ENCODE results near the gene BBLN.

DNA sequence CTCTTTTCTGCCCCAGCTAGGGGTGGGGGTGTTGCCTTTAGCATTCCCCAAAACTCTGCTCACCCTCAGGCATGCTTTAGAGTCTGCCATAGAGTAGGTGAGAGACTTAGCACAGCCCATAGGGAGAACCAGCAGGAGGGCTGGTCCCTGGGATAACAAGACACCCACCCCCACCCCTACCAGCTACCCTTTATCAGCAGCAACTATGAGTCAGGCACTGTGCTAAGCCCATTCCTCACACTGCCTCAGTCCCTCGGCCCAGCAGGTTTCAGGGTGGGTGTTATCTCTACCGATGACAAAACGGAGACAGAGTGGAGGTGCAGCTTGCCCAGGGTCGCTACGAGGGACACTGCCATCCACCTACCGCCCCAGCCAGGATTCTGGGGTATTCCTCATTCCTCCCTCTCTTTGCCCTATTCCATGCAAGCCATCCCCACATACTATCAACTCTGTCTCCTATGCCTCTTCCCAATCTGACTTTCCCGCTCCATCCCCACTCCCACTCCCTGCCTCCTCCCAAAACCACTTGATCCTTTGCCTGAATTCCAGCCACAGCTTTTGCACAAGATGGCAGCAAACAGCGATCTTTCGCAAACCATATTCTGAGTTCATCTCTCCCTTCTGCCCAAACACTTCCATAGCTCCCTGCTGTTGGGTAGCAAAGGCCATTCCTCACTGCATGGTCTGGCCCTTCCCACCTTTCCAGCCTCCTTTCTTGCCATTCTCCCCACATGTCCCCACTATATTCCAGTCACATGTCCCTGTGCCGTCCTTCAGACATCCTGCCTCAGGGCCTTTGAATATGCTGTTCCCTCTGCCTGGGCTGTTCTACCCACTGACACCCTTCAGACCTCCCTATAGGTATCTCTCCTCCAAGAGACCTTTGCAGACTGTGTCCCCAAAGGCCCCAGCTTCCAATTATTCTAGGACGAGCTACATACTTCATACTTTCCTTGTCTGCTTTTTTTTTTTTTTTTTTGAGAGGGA lies 26.2 kb downstream of the BBLN start:
- TF ChIP-seq CTCF (IDR thresholded peaks at IDR 0.05; ENCODE audit: low read length) = no peak
- no peak for TF ChIP-seq EZH2 (optimal IDR thresholded peaks at IDR 0.05; ENCODE audit: low read depth, low read length)
- TF ChIP-seq EZH2phosphoT487 (IDR thresholded peaks at IDR 0.05; ENCODE audit: low read length) = no peak

Data from MM.1S (cell line).